HepG2 (cell line): ENCODE measurements around the gene TLR4. TPM values are rescaled to one million over a fixed set of nuclear protein-coding genes. Genes with fewer than 3 reads are reported as not detected.

ENCODE experiments used
- ATAC-seq: fragments of 200-7000 bp; cut with Tn5 transposase; 3 replicates; pipeline ENCODE4 v1.9.1; 2020; ENCODE audit warnings: mild to moderate bottlenecking, moderate library complexity
- Bru-seq: library from RNA; stranded (reverse); fragments of 400-500 nt; gene quantifications from one replicate; lab custom pipeline; 2021; lab: Mats Ljungman, UMichigan
- BruChase-seq, 2 experiments: library from RNA; stranded (reverse); fragments of 400-500 nt; gene quantifications; one replicate each; lab custom pipeline; 2021; lab: Mats Ljungman, UMichigan
- BruUV-seq: library from RNA; stranded (reverse); fragments of 400-500 nt; replicated peaks from 2 replicates; lab custom pipeline; 2021; lab: Mats Ljungman, UMichigan
- CTCF ChIA-PET: fragments of 300-600 bp; formaldehyde crosslinking; extraction: SDS; loops from one replicate; lab custom pipeline; 2021; ENCODE audit warnings: low total read pairs, inconsistent platforms, low intra/inter-chr PET ratio; lab: Yijun Ruan, JAX
- POLR2A ChIA-PET: fragments of 350-600 bp; sonication (Branson Sonifier 250); formaldehyde crosslinking; loops from one replicate; lab custom pipeline; 2020; ENCODE audit warnings: antibody characterized with exemption, inconsistent platforms; lab: Yijun Ruan, JAX
- DNase-seq: peaks from one replicate; pipeline ENCODE4 v3.0.0-alpha.2; 2015; ENCODE audit warnings: low spot score
- FAIRE-seq: peaks from 3 replicates; lab custom pipeline; 2011; peaks lifted over from hg19 to GRCh38; lab: Jason Lieb, UNC
- H2AFZ ChIP-seq: one replicate; pipeline ENCODE4 v1.6.1; 2011; ENCODE audit warnings: low read length, inconsistent platforms
- H3K27ac ChIP-seq: fragments of 300-600 bp; 3 replicates; pipeline ENCODE4 v1.8.0; 2011; ENCODE audit warnings: mixed run types, mild to moderate bottlenecking, mixed read lengths, low read length, inconsistent platforms; ENCODE audit not compliant: insufficient read depth; ENCODE audit errors: extremely low read length
- H3K27me3 ChIP-seq, 2 experiments: fragments of 200-600 bp in 1 of 2; 2 replicates in 1 of 2; 3 replicates in 1 of 2; pipeline versions ENCODE4 v1.6.0 to v1.8.0; 2011; ENCODE audit warnings: low read length in 2 of 2, mild to moderate bottlenecking in 2 of 2, moderate library complexity in 2 of 2, inconsistent platforms in 1 of 2; ENCODE audit not compliant: insufficient read depth in 2 of 2, control insufficient read depth in 1 of 2
- H3K36me3 ChIP-seq, 2 experiments: fragments of 200-600 bp in 1 of 2; replicated peaks in 1 of 2; 2 replicates in 1 of 2; 3 replicates in 1 of 2; pipeline versions ENCODE4 v1.5.1 to v1.8.0; 2011; ENCODE audit warnings: low read length in 2 of 2, inconsistent platforms in 1 of 2; ENCODE audit not compliant: insufficient read depth in 2 of 2, control insufficient read depth in 1 of 2
- H3K4me1 ChIP-seq: 2 replicates; pipeline ENCODE4 v1.5.1; 2012; ENCODE audit warnings: low read length, inconsistent platforms; ENCODE audit not compliant: insufficient read depth
- H3K4me2 ChIP-seq: 2 replicates; pipeline ENCODE4 v1.6.0; 2011; ENCODE audit warnings: low read depth, low read length, inconsistent platforms
- H3K4me3 ChIP-seq, 3 experiments: fragments of 200-600 bp in 1 of 3; sonication (generic), shearing (Covaris generic) in 1 of 3; replicated peaks in 1 of 3; 2 replicates each; pipeline ENCODE4 v1.5.1; 2011 to 2016; ENCODE audit warnings: low read length in 3 of 3, inconsistent platforms in 2 of 3, low read depth in 2 of 3, mild to moderate bottlenecking in 2 of 3, control low read depth in 1 of 3, mixed read lengths in 1 of 3; ENCODE audit not compliant: insufficient read depth in 1 of 3
- H3K79me2 ChIP-seq: one replicate; pipeline ENCODE4 v1.6.1; 2011; ENCODE audit warnings: low read length, inconsistent platforms; ENCODE audit not compliant: insufficient read depth
- H3K9ac ChIP-seq: 2 replicates; pipeline ENCODE4 v1.6.0; 2011; ENCODE audit warnings: mild to moderate bottlenecking, low read depth, low read length, inconsistent platforms; ENCODE audit not compliant: insufficient read depth
- H3K9me3 ChIP-seq: 2 replicates; pipeline ENCODE4 v1.5.1; 2012; ENCODE audit warnings: mild to moderate bottlenecking, low read length
- H4K20me1 ChIP-seq: 2 replicates; pipeline ENCODE4 v1.6.0; 2011; ENCODE audit warnings: inconsistent platforms, mild to moderate bottlenecking, low read length, moderate library complexity; ENCODE audit not compliant: insufficient read depth
- KLF12 ChIP-seq: sonication (generic); formaldehyde crosslinking; IDR thresholded peaks from 2 replicates; pipeline ENCODE4 v1.4.0; 2020; ENCODE audit warnings: missing genetic modification reagents, borderline replicate concordance
- ZNF3 ChIP-seq: IDR thresholded peaks from 2 replicates; pipeline ENCODE4 v1.7.0; 2017; ENCODE audit warnings: inconsistent platforms
- ZNF34 ChIP-seq: sonication (generic); formaldehyde crosslinking; IDR thresholded peaks from 2 replicates; pipeline ENCODE4 v1.4.0; 2020; ENCODE audit warnings: mild to moderate bottlenecking, missing genetic modification reagents, borderline replicate concordance
- ZNF589 ChIP-seq: sonication (generic); formaldehyde crosslinking; conservative IDR thresholded peaks from 2 replicates; pipeline ENCODE4 v1.8.0; 2022; ENCODE audit warnings: mild to moderate bottlenecking, moderate library complexity, missing genetic modification reagents
- ZNF670 ChIP-seq: sonication (generic); formaldehyde crosslinking; IDR thresholded peaks from 2 replicates; pipeline ENCODE4 v1.8.0; 2022; ENCODE audit warnings: mild to moderate bottlenecking, missing genetic modification reagents, borderline replicate concordance
- ZNF720 ChIP-seq: sonication (generic); formaldehyde crosslinking; IDR thresholded peaks from 2 replicates; pipeline ENCODE4 v1.4.0; 2020; ENCODE audit warnings: missing genetic modification reagents
- WGBS: methylation state at CpG from one replicate; pipeline ENCODE4 v1.1.6; 2017; ENCODE audit warnings: low lambda C conversion rate; 5-methylcytosine and 5-hydroxymethylcytosine counted together
- in situ Hi-C: cut with HindIII; loops from 2 replicates; pipeline ENCODE4 v1.10.0; 2017; ENCODE audit warnings: low pct_unique_long_range_greater_than_20kb; ENCODE audit not compliant: extremely low pct_ligation_motif_present
- intact Hi-C: fragments of 100-400 bp; cut with micrococcal nuclease; formaldehyde crosslinking; loops from one replicate; pipeline ENCODE4 v1.10.0; 2022; ENCODE audit not compliant: unreplicated experiment
- long read RNA-seq, 2 experiments: library from RNA in 1 of 2; library from polyadenylated mRNA in 1 of 2; stranded (forward) in 1 of 2; unstranded in 1 of 2; transcript quantifications; one replicate each; pipeline ENCODE4 v2.0.0, GENCODE V29; 2019 to 2022
- polyA minus RNA-seq, 3 experiments: library from RNA; depleted of rRNA, polyadenylated mRNA; stranded (reverse); fragments of >200 nt; gene quantifications; 2 replicates each; pipeline ENCODE4 v1.2.3, GENCODE V29; 2011; ENCODE audit warnings: low replicate concordance in 1 of 3
- polyA plus RNA-seq, 8 experiments: library from polyadenylated mRNA; depleted of rRNA in 3 of 8; stranded (reverse) in 7 of 8; unstranded in 1 of 8; fragments of >200 nt; fragmentation: Illumina TruSeq in 4 of 8; extraction: Trizol in 4 of 8; gene quantifications; 2 replicates each; pipeline versions ENCODE4 v1.2.1 to v1.2.3, GENCODE V29; 2011 to 2016; ENCODE audit warnings: low read depth in 4 of 8, missing spikeins in 1 of 8, mixed read lengths in 1 of 8; ENCODE audit not compliant: insufficient read depth in 1 of 8
- total RNA-seq, 5 experiments: library from RNA; depleted of rRNA; stranded (reverse); fragments of >200 nt; fragmentation: Illumina TruSeq; extraction: Trizol; gene quantifications; 2 replicates each; pipeline ENCODE4 v1.2.3, GENCODE V29; 2016; ENCODE audit warnings: low read depth in 1 of 5

The TLR4 gene
- 0.22 and 0.34 TPM in 2 replicates for total RNA-seq (2016; rRNA removed; fragmentation: Illumina TruSeq; extraction: Trizol)
- total RNA-seq (2016; cell fraction: cytosol; rRNA removed; fragmentation: Illumina TruSeq; extraction: Trizol; ENCODE audit: low read depth): not detected in 2 replicates
- 0.26 and 0.27 TPM in 2 replicates for total RNA-seq (2016; cell fraction: insoluble cytoplasmic fraction; rRNA removed; fragmentation: Illumina TruSeq; extraction: Trizol)
- total RNA-seq (2016; cell fraction: membrane; rRNA removed; fragmentation: Illumina TruSeq; extraction: Trizol): 0.07 and 0.19 TPM in 2 replicates
- total RNA-seq (2016; cell fraction: nucleus; rRNA removed; fragmentation: Illumina TruSeq; extraction: Trizol): 0.34 and 0.84 TPM in 2 replicates
- polyA plus RNA-seq (2011; rRNA removed): 0.07 TPM in 2 replicates
- polyA plus RNA-seq (2011; cell fraction: cytosol; rRNA removed): 0.01 and 0.08 TPM in 2 replicates
- 0.05 TPM in 2 replicates for polyA plus RNA-seq (2011; cell fraction: nucleus; rRNA removed)
- 0.05 and 0.11 TPM in 2 replicates for polyA plus RNA-seq (2012)
- 0.02 TPM in 1 of 2 replicates, not detected in the other for polyA plus RNA-seq (2016; cell fraction: cytosol; fragmentation: Illumina TruSeq; extraction: Trizol; ENCODE audit: low read depth)
- polyA plus RNA-seq (2016; cell fraction: insoluble cytoplasmic fraction; fragmentation: Illumina TruSeq; extraction: Trizol; ENCODE audit: low read depth): 0.16 and 0.27 TPM in 2 replicates
- 0.03 and 0.05 TPM in 2 replicates for polyA plus RNA-seq (2016; cell fraction: membrane; fragmentation: Illumina TruSeq; extraction: Trizol; ENCODE audit: low read depth)
- polyA plus RNA-seq (2016; cell fraction: nucleus; fragmentation: Illumina TruSeq; extraction: Trizol; ENCODE audit: insufficient read depth, low read depth): 0.11 and 0.15 TPM in 2 replicates
- 0.32 and 4.3 TPM in 2 replicates for polyA minus RNA-seq (2011; rRNA and poly(A)+ RNA removed; ENCODE audit: low replicate concordance)
- polyA minus RNA-seq (2011; cell fraction: cytosol; rRNA and poly(A)+ RNA removed): 0.09 and 0.20 TPM in 2 replicates
- 0.37 and 0.52 TPM in 2 replicates for polyA minus RNA-seq (2011; cell fraction: nucleus; rRNA and poly(A)+ RNA removed)
- Bru-seq, nascent RNA: percentile 20 among the genes with signal in this experiment
- BruChase-seq, experiment 1, labeled RNA remaining after a 6-hour chase: percentile 19 among the genes with signal in this experiment
- BruChase-seq, experiment 2, labeled RNA remaining after a 2-hour chase: percentile 25 among the genes with signal in this experiment
- long read RNA-seq, experiment 1: 0 reads
- long read RNA-seq, experiment 2: 0 reads

DNA sequence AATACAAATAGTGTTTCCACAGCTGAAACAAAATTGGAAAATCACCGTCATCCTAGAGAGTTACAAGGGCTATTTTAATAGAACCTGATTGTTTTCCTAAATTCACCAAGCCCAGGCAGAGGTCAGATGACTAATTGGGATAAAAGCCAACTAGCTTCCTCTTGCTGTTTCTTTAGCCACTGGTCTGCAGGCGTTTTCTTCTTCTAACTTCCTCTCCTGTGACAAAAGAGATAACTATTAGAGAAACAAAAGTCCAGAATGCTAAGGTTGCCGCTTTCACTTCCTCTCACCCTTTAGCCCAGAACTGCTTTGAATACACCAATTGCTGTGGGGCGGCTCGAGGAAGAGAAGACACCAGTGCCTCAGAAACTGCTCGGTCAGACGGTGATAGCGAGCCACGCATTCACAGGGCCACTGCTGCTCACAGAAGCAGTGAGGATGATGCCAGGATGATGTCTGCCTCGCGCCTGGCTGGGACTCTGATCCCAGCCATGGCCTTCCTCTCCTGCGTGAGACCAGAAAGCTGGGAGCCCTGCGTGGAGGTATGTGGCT, at the start of gene TLR4:
TSS of gene TLR4 (plus strand) at position 380 of the 552 bp plus-strand sequence. CDS start at position 450, 70 bp downstream.
- H3K79me2 ChIP-seq: no peaks in the 10 kb centered on the region
- no peak for TF ChIP-seq ZNF720
- TF ChIP-seq ZNF589 (CRISPR knock-in tag): no peak
- no peak for TF ChIP-seq ZNF34 (CRISPR knock-in tag)
- TF ChIP-seq KLF12 (CRISPR knock-in tag): no peak
- no peak for TF ChIP-seq ZNF670 (CRISPR knock-in tag)
- no peak for TF ChIP-seq ZNF3 (CRISPR knock-in tag)
- BruUV-seq: no TSS peak
- intact Hi-C loops (no loop called here), in situ Hi-C loops (no loop called here)
- H3K4me2 ChIP-seq: no peak within 1 kb of the TSS
- no peaks in the 10 kb centered on the region for H4K20me1 ChIP-seq
- POLR2A ChIA-PET: no interaction called here
- no peaks in the 10 kb centered on the region for H3K4me1 ChIP-seq
- no peak within 1 kb of the TSS for H2AFZ ChIP-seq
- ATAC-seq: no peak; the same call in 2 of the 3 replicates
- CTCF ChIA-PET: no interaction called here
- H3K36me3 ChIP-seq: no peaks in the 10 kb centered on the region
- WGBS: 2% methylated on average over 9 of the region's 13 CpGs
- no peak within 1 kb of the TSS for H3K9ac ChIP-seq
- no peaks in the 10 kb centered on the region for H3K27me3 ChIP-seq
- H3K4me3 ChIP-seq: no peak within 1 kb of the TSS
- H3K27ac ChIP-seq: no peak within 1 kb of the TSS
- peaks cover 7% of the 10 kb centered on the region for H3K9me3 ChIP-seq
- no peak for DNase-seq
- FAIRE-seq: no peak
